Transverse colon (tissue), 4 donors: ENCODE measurements around the gene USP8.

Experiments used
- POLR2A ChIP-seq: fragments of 450-650 bp; IDR thresholded peaks from one replicate; pipeline ENCODE4 v1.6.1; 2016; ENCODE audit warnings: antibody characterized with exemption, mild to moderate bottlenecking, moderate library complexity
- POLR2AphosphoS5 ChIP-seq, 3 donors: sonication (generic); formaldehyde crosslinking; IDR thresholded peaks; one replicate each; pipeline ENCODE4 v1.6.1; 2016; ENCODE audit warnings: antibody characterized with exemption in 3 of 3
- TF ChIP-seq, protein P1 (sequence below), 5 experiments: fragments of 200-600 bp in 3 of 5; fragments of 450-650 bp in 2 of 5; sonication (generic) in 3 of 5; IDR thresholded peaks; 1 replicate in 2 of 5; 2 replicates in 3 of 5; pipeline ENCODE4 v1.5.1; 2016 to 2017; ENCODE audit warnings: antibody characterized with exemption in 5 of 5, inconsistent platforms in 3 of 5, mild to moderate bottlenecking in 2 of 5, moderate library complexity in 1 of 5

DNA sequence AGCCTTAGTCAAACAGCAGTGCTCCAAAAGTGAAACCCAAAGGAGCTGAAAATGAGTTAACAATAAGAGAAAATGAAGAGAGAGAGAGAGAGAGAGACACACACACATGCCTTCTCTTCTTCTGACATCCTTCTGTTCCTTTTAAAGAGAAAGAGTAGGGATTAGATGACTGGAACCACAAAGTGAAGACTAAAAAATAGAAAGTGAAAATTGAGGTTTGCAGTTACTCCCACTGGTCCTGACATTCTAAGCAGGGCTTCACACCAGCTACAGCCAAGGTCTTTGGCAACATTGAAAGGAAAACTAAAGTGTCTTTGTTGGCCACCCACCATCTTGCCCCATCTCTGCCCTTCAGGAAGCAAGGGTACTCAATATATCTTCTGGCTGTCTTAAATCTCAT lies 63.1 kb downstream of the USP8 start:
- TF ChIP-seq, protein P1, sequence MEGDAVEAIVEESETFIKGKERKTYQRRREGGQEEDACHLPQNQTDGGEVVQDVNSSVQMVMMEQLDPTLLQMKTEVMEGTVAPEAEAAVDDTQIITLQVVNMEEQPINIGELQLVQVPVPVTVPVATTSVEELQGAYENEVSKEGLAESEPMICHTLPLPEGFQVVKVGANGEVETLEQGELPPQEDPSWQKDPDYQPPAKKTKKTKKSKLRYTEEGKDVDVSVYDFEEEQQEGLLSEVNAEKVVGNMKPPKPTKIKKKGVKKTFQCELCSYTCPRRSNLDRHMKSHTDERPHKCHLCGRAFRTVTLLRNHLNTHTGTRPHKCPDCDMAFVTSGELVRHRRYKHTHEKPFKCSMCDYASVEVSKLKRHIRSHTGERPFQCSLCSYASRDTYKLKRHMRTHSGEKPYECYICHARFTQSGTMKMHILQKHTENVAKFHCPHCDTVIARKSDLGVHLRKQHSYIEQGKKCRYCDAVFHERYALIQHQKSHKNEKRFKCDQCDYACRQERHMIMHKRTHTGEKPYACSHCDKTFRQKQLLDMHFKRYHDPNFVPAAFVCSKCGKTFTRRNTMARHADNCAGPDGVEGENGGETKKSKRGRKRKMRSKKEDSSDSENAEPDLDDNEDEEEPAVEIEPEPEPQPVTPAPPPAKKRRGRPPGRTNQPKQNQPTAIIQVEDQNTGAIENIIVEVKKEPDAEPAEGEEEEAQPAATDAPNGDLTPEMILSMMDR (IDR thresholded peaks at IDR 0.05) = no peak
- TF ChIP-seq POLR2A (no peak), POLR2AphosphoS5 (IDR thresholded peaks at IDR 0.05) (no peak)
